GM23338 (cell line): ENCODE measurements around the gene FGF22. TPM values are rescaled to one million over a fixed set of nuclear protein-coding genes. Genes with fewer than 3 reads are reported as not detected.

Source experiments
- ATAC-seq: fragments of 200-7000 bp; cut with Tn5 transposase; 3 replicates; pipeline ENCODE4 v1.9.1; 2020
- DNase-seq: peaks from one replicate; pipeline ENCODE4 v3.0.0-alpha.2; 2015; ENCODE audit warnings: low spot score
- H2AFZ ChIP-seq: fragments of 200-600 bp; sonication (generic); 2 replicates; pipeline ENCODE4 v1.8.0; 2016; ENCODE audit warnings: antibody characterized with exemption, mild to moderate bottlenecking, moderate library complexity
- H3F3A ChIP-seq: fragments of 200-600 bp; sonication (generic); replicated peaks from 2 replicates; pipeline ENCODE4 v1.8.0; 2017; ENCODE audit warnings: antibody characterized with exemption, mixed run types, low read depth
- H3K27ac ChIP-seq: fragments of 200-600 bp; sonication (generic); 2 replicates; pipeline ENCODE4 v1.6.1; 2016; ENCODE audit warnings: low read depth
- H3K27me3 ChIP-seq: fragments of 200-600 bp; sonication (generic); 2 replicates; pipeline ENCODE4 v1.8.0; 2016; ENCODE audit warnings: mild to moderate bottlenecking, mixed run types, moderate library complexity; ENCODE audit not compliant: insufficient read depth
- H3K36me3 ChIP-seq: fragments of 200-600 bp; sonication (generic); 2 replicates; pipeline ENCODE4 v1.8.0; 2016; ENCODE audit warnings: mild to moderate bottlenecking; ENCODE audit not compliant: insufficient read depth
- H3K4me1 ChIP-seq: fragments of 200-600 bp; sonication (generic); 2 replicates; pipeline ENCODE4 v1.8.0; 2016; ENCODE audit warnings: mild to moderate bottlenecking, moderate library complexity; ENCODE audit not compliant: insufficient read depth
- H3K4me2 ChIP-seq: fragments of 200-600 bp; sonication (generic); 2 replicates; pipeline ENCODE4 v1.7.1; 2017; ENCODE audit warnings: mixed run types
- H3K4me3 ChIP-seq: fragments of 200-600 bp; sonication (generic); 2 replicates; pipeline ENCODE4 v1.6.1; 2016; ENCODE audit warnings: mixed run types
- H3K79me2 ChIP-seq: fragments of 200-600 bp; sonication (generic); replicated peaks from 2 replicates; pipeline ENCODE4 v1.8.0; 2017; ENCODE audit warnings: mild to moderate bottlenecking; ENCODE audit not compliant: insufficient read depth
- H3K9me2 ChIP-seq: fragments of 200-600 bp; sonication (generic); 2 replicates; pipeline ENCODE4 v1.8.0; 2017; ENCODE audit not compliant: insufficient read depth
- H4K20me1 ChIP-seq: fragments of 200-600 bp; sonication (generic); replicated peaks from 2 replicates; pipeline ENCODE4 v1.8.0; 2017; ENCODE audit warnings: mild to moderate bottlenecking; ENCODE audit not compliant: insufficient read depth
- H3K27ac Mint-ChIP-seq: 2 replicates; pipeline ENCODE4 v1.8.0; 2020; ENCODE audit warnings: inconsistent platforms, mild to moderate bottlenecking, moderate library complexity, mixed read lengths
- H3K27me3 Mint-ChIP-seq: 3 replicates; pipeline ENCODE4 v1.8.0; 2022; ENCODE audit warnings: low read depth, mild to moderate bottlenecking, moderate library complexity, mixed read lengths, inconsistent platforms; ENCODE audit not compliant: insufficient read depth, poor library complexity
- H3K36me3 Mint-ChIP-seq: 3 replicates; pipeline ENCODE4 v1.8.0; 2021; ENCODE audit warnings: low read depth, mild to moderate bottlenecking, inconsistent platforms, moderate library complexity, mixed read lengths
- H3K4me1 Mint-ChIP-seq: 3 replicates; pipeline ENCODE4 v1.8.0; 2020; ENCODE audit warnings: mild to moderate bottlenecking, inconsistent platforms, mixed read lengths
- H3K4me3 Mint-ChIP-seq: 3 replicates; pipeline ENCODE4 v1.8.0; 2021; ENCODE audit warnings: moderate library complexity, mild to moderate bottlenecking, inconsistent platforms, mixed read lengths
- H3K9me3 Mint-ChIP-seq: 3 replicates; pipeline ENCODE4 v1.8.0; 2020; ENCODE audit warnings: moderate library complexity, mild to moderate bottlenecking, inconsistent platforms, mixed read lengths
- CREB1 ChIP-seq: fragments of 250-450 bp; sonication (Bioruptor Pico); IDR thresholded peaks from 2 replicates; pipeline ENCODE4 v1.5.0; 2020; ENCODE audit warnings: low read depth, mild to moderate bottlenecking, moderate library complexity
- CTCF ChIP-seq, 2 experiments: fragments of 200-600 bp in 1 of 2; sonication (generic) in 1 of 2; conservative IDR thresholded peaks; 2 replicates each; pipeline versions ENCODE4 v1.5.1 to v1.6.1; 2016 to 2017; ENCODE audit warnings: antibody characterized with exemption in 2 of 2, low read depth in 2 of 2, mild to moderate bottlenecking in 2 of 2, moderate library complexity in 1 of 2
- ETS1 ChIP-seq: IDR thresholded peaks from 2 replicates; pipeline ENCODE4 v1.6.1; 2016; ENCODE audit warnings: antibody characterized with exemption
- EZH2 ChIP-seq: fragments of 200-600 bp; sonication (generic); IDR thresholded peaks from one replicate; pipeline ENCODE4 v1.8.0; 2017; ENCODE audit warnings: antibody characterized with exemption, mild to moderate bottlenecking, low read depth; ENCODE audit not compliant: unreplicated experiment
- EZH2phosphoT487 ChIP-seq: fragments of 200-600 bp; sonication (generic); IDR thresholded peaks from one replicate; pipeline ENCODE4 v1.8.1; 2018; ENCODE audit warnings: antibody characterized with exemption; ENCODE audit not compliant: unreplicated experiment
- JUNB ChIP-seq: IDR thresholded peaks from one replicate; pipeline ENCODE4 v1.6.1; 2016; ENCODE audit warnings: antibody characterized with exemption; ENCODE audit not compliant: unreplicated experiment
- NANOG ChIP-seq: IDR thresholded peaks from 2 replicates; pipeline ENCODE4 v1.6.1; 2016; ENCODE audit warnings: antibody characterized with exemption, borderline replicate concordance
- POLR2AphosphoS5 ChIP-seq: IDR thresholded peaks from 2 replicates; pipeline ENCODE4 v1.6.1; 2016; ENCODE audit warnings: antibody characterized with exemption, low read depth
- REST ChIP-seq: IDR thresholded peaks from one replicate; pipeline ENCODE4 v1.6.1; 2018; ENCODE audit warnings: antibody characterized with exemption; ENCODE audit not compliant: unreplicated experiment
- STAT1 ChIP-seq: IDR thresholded peaks from one replicate; pipeline ENCODE4 v1.6.1; 2016; ENCODE audit warnings: antibody characterized with exemption; ENCODE audit not compliant: unreplicated experiment
- ZNF114 ChIP-seq: fragments of 250-450 bp; sonication (Bioruptor Pico); IDR thresholded peaks from 2 replicates; pipeline ENCODE4 v1.5.0; 2020; ENCODE audit warnings: mild to moderate bottlenecking, moderate library complexity
- ZNF331 ChIP-seq: fragments of 250-450 bp; sonication (Bioruptor Pico); IDR thresholded peaks from 2 replicates; pipeline ENCODE4 v1.5.0; 2020; ENCODE audit warnings: low read depth, mild to moderate bottlenecking, moderate library complexity
- ZNF462 ChIP-seq: fragments of 250-450 bp; sonication (Bioruptor Pico); IDR thresholded peaks from 2 replicates; pipeline ENCODE4 v1.5.0; 2020; ENCODE audit warnings: mild to moderate bottlenecking, moderate library complexity
- polyA plus RNA-seq: library from polyadenylated mRNA; unstranded; fragments of >200 nt; fragmentation: Nextera tagmentation; extraction: Ambion mirVana; gene quantifications from 2 replicates; pipeline ENCODE4 v1.2.1, GENCODE V29; 2016
- total RNA-seq: library from RNA; depleted of rRNA; stranded (reverse); fragments of >200 nt; shearing (Covaris generic); gene quantifications from 2 replicates; pipeline ENCODE4 v1.2.3, GENCODE V29; 2014

The FGF22 gene
- total and polyA plus RNA-seq, 2 experiments from 2014 or later = 1.0 to 2.8 TPM

GRCh38 chr19:623175-623916, 16.3 kb upstream of the FGF22 start:
- no peaks in the 10 kb centered on the region for H3K4me1 ChIP-seq
- DNase-seq (no peak), ATAC-seq (no peak)
- Mint-ChIP-seq H3K4me1 (peaks cover 2% of the 10 kb centered on the region; the same call in 2 of the 3 replicates), H3K27me3 (peaks cover 7% of the 10 kb centered on the region), H3K9me3 (no peaks in the 10 kb centered on the region), H3K4me3 (no peak overlapping the region), H3K36me3 (peaks cover 52% of the 10 kb centered on the region), H3K27ac (no peak overlapping the region; the same call in 1 of the 2 replicates)
- peaks cover 6% of the 10 kb centered on the region; the same call in 1 of the 2 replicates for H3K36me3 ChIP-seq
- no peak overlapping the region for H3K4me3 ChIP-seq
- no peak overlapping the region for H3K27ac ChIP-seq
- no peaks in the 10 kb centered on the region for H3K27me3 ChIP-seq
- H2AFZ ChIP-seq = no peak overlapping the region
- H4K20me1 ChIP-seq = peaks cover 9% of the 10 kb centered on the region
- peaks cover 12% of the 10 kb centered on the region for H3K79me2 ChIP-seq
- no peak overlapping the region for H3K4me2 ChIP-seq
- no peaks in the 10 kb centered on the region for H3K9me2 ChIP-seq
- TF ChIP-seq ZNF462 (no peak), REST (no peak), ETS1 (no peak), EZH2phosphoT487 (no peak), POLR2AphosphoS5 (no peak), ZNF114 (CRISPR knock-in tag) (no peak), STAT1 (no peak), CTCF (conservative IDR thresholded peaks at IDR 0.05; ENCODE audit: low read depth in 2 of 2) (no peak), JUNB (no peak), NANOG (no peak), ZNF331 (no peak), CREB1 (CRISPR knock-in tag) (no peak), EZH2 (no peak)
- 0 out of 2 replicates have a peak, but pooled peaks cover 5% of the 10 kb centered on the region for H3F3A ChIP-seq
